ENCODE measurements around the gene S100A14. TPM values are rescaled to one million over a fixed set of nuclear protein-coding genes. Genes with fewer than 3 reads are reported as not detected.
"Not testable (repeated sequence)": the region's sequence is repeated elsewhere in the genome, so short reads cannot be mapped to it uniquely, and the experiment has no call there.

Gene S100A14
- total RNA-seq, 2 donors from 2014 or later = not detected

DNA sequence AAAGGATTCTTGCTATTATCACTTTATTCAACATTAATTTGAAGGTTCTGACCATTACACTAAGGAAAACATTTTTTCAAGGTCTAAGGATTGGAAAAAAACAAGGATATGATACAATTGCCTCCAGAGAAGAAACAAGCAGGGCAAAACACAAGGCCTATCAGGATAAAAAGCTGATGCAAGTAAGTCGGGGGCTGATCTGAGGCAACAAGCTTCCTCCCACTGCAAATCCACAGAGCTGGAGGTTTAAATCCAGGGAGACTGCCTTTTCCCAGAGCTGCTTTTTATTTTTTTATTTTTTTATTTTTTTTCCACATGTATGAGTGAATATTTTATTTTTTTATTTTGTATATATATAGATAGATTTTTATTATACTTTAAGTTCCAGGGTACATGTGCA is 31.1 kb downstream of the S100A14 start:
- H3K36me3 Mint-ChIP-seq (ENCODE audit: low read depth) = no peaks in the 10 kb centered on the region
- peaks cover 6% of the 10 kb centered on the region for H3K27me3 Mint-ChIP-seq
- ATAC-seq = no peak
- H3K4me1 Mint-ChIP-seq = no peaks in the 10 kb centered on the region
- no peak for DNase-seq
- H3K9me3 ChIP-seq (ENCODE audit: control insufficient read depth, low read length, poor library complexity, severe bottlenecking) = no peaks in the 10 kb centered on the region
- H3K27ac Mint-ChIP-seq = no peak overlapping the region
- no peak overlapping the region for H3K4me3 Mint-ChIP-seq

DNA sequence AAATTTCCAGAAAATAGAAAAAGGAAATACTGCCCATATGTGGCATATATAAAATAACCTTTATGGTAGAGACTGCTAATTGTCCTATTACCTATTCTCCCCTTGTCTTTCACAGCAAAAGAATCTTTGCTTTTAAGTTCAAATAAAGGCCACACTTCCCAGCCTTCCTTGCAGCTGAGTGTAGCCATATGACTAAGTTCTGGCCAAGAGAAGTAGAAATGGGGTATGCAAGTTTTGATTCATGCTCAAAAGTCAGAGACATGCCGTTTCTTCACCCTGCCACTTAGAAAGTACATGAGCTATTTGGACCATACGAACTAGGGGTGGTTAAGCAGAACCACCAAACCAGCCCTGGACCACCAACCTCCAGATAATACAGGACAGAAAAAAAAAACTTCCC is 32.1 kb downstream of the S100A14 start:
- no peak overlapping the region for H3K4me3 Mint-ChIP-seq
- H3K27ac Mint-ChIP-seq = no peak overlapping the region
- DNase-seq = no peak
- no peaks in the 10 kb centered on the region for H3K36me3 Mint-ChIP-seq (ENCODE audit: low read depth)
- no peak for ATAC-seq
- H3K27me3 Mint-ChIP-seq = peaks cover 12% of the 10 kb centered on the region
- no peaks in the 10 kb centered on the region for H3K4me1 Mint-ChIP-seq
- no peaks in the 10 kb centered on the region for H3K9me3 ChIP-seq (ENCODE audit: control insufficient read depth, low read length, poor library complexity, severe bottlenecking)

DNA sequence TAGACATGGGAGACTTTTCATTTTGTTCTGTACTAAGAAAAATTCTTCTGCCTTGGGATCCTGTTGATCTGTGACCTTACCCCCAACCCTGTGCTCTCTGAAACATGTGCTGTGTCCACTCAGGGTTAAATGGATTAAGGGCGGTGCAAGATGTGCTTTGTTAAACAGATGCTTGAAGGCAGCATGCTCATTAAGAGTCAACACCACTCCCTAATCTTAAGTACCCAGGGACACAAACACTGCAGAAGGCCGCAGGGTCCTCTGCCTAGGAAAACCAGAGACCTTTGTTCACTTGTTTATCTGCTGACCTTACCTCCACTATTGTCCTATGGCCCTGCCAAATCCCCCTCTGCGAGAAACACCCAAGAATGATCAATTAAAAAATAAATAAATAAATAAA is 32.6 kb downstream of the S100A14 start:
- not testable (repeated sequence) for H3K4me1 Mint-ChIP-seq

DNA sequence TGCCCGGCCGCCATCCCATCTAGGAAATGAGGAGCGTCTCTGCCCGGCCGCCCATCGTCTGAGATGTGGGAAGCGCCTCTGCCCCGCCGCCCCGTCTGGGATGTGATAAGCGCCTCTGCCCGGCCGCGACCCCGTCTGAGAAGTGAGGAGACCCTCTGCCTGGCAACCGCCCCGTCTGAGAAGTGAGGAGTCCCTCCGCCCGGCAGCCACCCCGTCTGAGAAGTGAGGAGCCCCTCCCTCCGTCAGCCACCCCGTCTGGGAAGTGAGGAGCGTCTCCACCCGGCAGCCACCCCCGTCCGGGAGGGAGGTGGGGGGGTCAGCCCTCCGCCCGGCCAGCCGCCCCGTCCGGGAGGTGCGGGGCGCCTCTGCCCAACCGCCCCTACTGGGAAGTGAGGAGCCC is 33.3 kb downstream of the S100A14 start:
- not testable (repeated sequence) for H3K27ac Mint-ChIP-seq; ATAC-seq; DNase-seq; H3K4me1 Mint-ChIP-seq; H3K9me3 ChIP-seq (ENCODE audit: control insufficient read depth, low read length, poor library complexity, severe bottlenecking); H3K4me3 Mint-ChIP-seq; H3K36me3 Mint-ChIP-seq (ENCODE audit: low read depth)
- peaks cover 23% of the 10 kb centered on the region for H3K27me3 Mint-ChIP-seq

More for the DNA sequence above, 32.6 kb downstream of the S100A14 start:
- H3K36me3 Mint-ChIP-seq (ENCODE audit: low read depth); ATAC-seq; DNase-seq; H3K27ac Mint-ChIP-seq; H3K9me3 ChIP-seq (ENCODE audit: control insufficient read depth, low read length, poor library complexity, severe bottlenecking); H3K4me3 Mint-ChIP-seq: not testable (repeated sequence)
- peaks cover 16% of the 10 kb centered on the region for H3K27me3 Mint-ChIP-seq

DNA sequence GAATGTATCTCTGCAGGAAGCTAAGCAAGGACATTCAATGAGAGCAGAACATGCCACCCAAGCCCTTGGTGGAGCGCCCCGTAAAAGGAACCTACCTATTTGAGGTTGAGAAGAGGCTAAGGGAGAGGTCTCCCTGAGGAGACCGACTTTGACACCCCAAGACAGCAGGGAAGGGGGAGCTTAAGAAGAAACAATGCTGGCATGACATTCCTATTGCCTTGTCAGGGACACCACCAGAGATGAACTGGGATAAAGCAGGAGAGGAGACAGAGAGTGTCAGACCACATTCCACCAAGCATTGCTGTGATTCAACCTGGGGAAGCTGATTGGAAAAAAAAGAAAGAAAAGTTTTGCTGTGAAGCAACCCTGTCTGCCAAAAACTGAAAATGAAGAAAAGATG is 37.2 kb downstream of the S100A14 start:
- H3K27ac Mint-ChIP-seq = no peak overlapping the region
- peaks cover 3% of the 10 kb centered on the region for H3K36me3 Mint-ChIP-seq (ENCODE audit: low read depth)
- no peak overlapping the region for H3K4me3 Mint-ChIP-seq
- DNase-seq (no peak), ATAC-seq (no peak)
- peaks cover 23% of the 10 kb centered on the region for H3K27me3 Mint-ChIP-seq
- H3K4me1 Mint-ChIP-seq = peaks cover 6% of the 10 kb centered on the region
- H3K9me3 ChIP-seq (ENCODE audit: control insufficient read depth, low read length, poor library complexity, severe bottlenecking) = no peaks in the 10 kb centered on the region

DNA sequence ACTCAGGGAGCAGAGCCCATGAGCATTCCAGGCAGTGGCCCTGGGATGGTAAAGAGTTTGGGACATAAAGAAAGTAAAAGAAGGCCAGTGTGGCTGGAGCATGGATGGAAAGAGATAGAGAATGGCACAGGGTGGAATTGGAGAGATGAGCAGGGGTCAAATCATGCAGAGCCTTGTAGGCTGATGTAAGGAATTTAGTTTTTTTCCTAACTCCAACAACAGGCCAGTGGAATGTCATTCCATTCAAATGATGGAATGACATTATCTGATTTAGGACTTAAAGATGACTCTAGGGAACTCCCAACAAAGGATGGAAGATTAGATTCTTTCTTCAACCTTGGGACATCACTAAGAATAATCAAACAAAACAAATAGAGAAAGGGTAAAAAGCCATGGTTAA is 37.6 kb downstream of the S100A14 start:
- peaks cover 6% of the 10 kb centered on the region for H3K4me1 Mint-ChIP-seq
- no peak overlapping the region for H3K27ac Mint-ChIP-seq
- H3K4me3 Mint-ChIP-seq = no peak overlapping the region
- peaks cover 3% of the 10 kb centered on the region for H3K36me3 Mint-ChIP-seq (ENCODE audit: low read depth)
- DNase-seq = no peak
- no peak for ATAC-seq
- H3K9me3 ChIP-seq (ENCODE audit: control insufficient read depth, low read length, poor library complexity, severe bottlenecking) = no peaks in the 10 kb centered on the region
- H3K27me3 Mint-ChIP-seq = peaks cover 22% of the 10 kb centered on the region

DNA sequence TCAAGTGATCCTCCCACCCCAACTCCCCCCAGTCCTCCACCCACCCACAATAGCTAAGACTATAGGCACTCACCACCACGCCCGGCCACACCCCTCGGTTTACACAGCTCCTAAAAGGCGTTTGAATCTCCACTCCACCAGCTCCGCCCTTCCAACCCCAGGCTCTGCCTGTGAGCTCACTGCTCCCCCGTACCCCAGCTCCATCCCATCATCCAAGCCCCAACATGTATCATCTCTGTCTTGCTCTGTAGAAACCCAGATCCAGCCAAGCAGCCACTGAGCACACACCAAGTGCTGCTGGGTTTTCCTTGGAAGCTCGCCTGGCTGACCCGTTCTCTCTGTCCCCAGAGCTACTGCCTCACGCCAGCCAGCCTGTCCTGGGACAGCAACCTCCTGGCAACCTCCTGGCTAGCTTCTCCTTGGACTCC is 38.5 kb downstream of the S100A14 start:
- ATAC-seq (no peak), DNase-seq (no peak)
- peaks cover 22% of the 10 kb centered on the region for H3K27me3 Mint-ChIP-seq
- no peaks in the 10 kb centered on the region for H3K9me3 ChIP-seq (ENCODE audit: control insufficient read depth, low read length, poor library complexity, severe bottlenecking)
- H3K4me3 Mint-ChIP-seq = no peak overlapping the region
- peaks cover 3% of the 10 kb centered on the region for H3K36me3 Mint-ChIP-seq (ENCODE audit: low read depth)
- H3K4me1 Mint-ChIP-seq = peaks cover 12% of the 10 kb centered on the region
- no peak overlapping the region for H3K27ac Mint-ChIP-seq

DNA sequence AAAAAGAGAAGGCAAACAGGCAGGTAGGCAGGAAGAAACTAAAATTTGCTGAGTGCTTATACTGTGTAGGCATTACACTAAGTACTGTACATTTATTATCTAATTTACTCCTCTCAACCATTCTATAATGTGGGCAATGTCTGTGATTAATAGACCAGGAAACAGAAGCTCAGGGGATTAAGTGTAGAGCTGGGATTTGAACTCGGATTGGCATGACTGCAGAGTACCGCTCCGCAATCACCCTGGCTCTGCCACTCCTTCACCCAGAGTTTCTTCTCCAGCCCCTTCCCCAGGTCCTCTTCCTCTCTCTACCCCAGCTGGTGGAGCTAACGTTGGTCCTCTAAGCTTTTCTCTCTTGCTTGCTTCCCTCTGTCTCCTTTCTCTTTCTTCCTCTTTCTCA is 39.0 kb downstream of the S100A14 start:
- Mint-ChIP-seq H3K4me3 (no peak overlapping the region), H3K36me3 (ENCODE audit: low read depth) (peaks cover 3% of the 10 kb centered on the region), H3K27me3 (peaks cover 22% of the 10 kb centered on the region), H3K27ac (peak overlapping the region; percentile 54), H3K4me1 (peaks cover 13% of the 10 kb centered on the region)
- no peaks in the 10 kb centered on the region for H3K9me3 ChIP-seq (ENCODE audit: control insufficient read depth, low read length, poor library complexity, severe bottlenecking)
- DNase-seq (no peak), ATAC-seq (no peak)

DNA sequence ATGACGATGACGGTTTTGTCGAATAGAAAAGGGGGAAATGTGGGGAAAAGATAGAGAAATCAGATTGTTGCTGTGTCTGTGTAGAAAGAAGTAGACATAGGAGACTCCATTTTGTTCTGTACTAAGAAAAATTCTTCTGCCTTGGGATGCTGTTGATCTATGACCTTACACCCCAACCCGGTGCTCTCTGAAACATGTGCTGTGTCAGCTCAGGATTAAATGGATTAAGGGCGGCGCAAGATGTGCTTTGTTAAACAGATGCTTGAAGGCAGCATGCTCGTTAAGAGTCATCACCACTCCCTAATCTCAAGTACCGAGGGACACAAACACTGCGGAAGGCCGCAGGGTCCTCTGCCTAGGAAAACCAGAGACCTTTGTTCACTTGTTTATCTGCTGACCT is 40.6 kb downstream of the S100A14 start:
- not testable (repeated sequence) for ATAC-seq; H3K36me3 Mint-ChIP-seq (ENCODE audit: low read depth); H3K4me3 Mint-ChIP-seq; DNase-seq; H3K27ac Mint-ChIP-seq; H3K9me3 ChIP-seq (ENCODE audit: control insufficient read depth, low read length, poor library complexity, severe bottlenecking)
- H3K27me3 Mint-ChIP-seq = peaks cover 22% of the 10 kb centered on the region
- H3K4me1 Mint-ChIP-seq = peaks cover 15% of the 10 kb centered on the region

DNA sequence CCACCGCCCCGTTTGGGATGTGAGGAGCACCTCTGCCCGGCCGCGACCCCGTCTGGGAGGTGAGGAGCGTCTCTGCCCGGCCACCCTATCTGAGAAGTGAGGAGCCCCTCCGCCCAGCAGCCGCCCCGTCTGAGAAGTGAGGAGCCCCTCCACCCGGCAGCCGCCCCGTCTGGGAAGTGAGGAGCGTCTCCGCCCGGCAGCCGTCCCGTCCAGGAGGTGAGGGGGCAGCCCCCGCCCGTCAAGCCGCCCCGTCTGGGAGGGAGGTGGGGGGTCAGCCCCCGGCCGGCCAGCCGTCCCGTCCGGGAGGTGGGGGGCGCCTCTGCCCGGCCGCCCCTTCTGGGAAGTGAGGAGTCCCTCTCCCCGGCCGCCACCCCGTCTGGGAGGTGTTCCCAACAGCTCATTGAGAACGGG is 41.0 kb downstream of the S100A14 start:
- H3K9me3 ChIP-seq (ENCODE audit: control insufficient read depth, low read length, poor library complexity, severe bottlenecking); ATAC-seq: not testable (repeated sequence)

DNA sequence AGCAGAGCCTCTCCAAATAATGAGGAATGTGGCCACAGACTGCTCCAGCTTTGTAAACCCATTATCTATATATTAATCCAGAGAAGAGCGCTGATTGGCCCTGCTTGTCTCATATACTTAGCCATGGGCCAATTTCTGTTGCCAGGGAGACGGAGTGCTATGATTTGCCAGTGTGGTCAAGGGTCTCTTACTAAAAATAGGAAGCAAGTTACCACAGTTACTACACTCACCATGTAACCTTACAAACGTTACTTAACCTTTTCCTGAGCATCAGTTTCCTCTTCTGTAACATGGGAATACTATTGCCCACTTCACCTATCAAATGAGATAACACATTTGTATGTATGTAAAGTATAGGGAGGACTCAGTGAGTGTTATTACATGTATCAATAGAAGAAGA is 42.8 kb downstream of the S100A14 start:
- Mint-ChIP-seq H3K4me1 (peaks cover 22% of the 10 kb centered on the region), H3K27ac (peak overlapping the region; percentile 2), H3K27me3 (peaks cover 11% of the 10 kb centered on the region), H3K36me3 (ENCODE audit: low read depth) (peaks cover 3% of the 10 kb centered on the region), H3K4me3 (no peak overlapping the region)
- DNase-seq = no peak
- no peak for ATAC-seq
- H3K9me3 ChIP-seq (ENCODE audit: control insufficient read depth, low read length, poor library complexity, severe bottlenecking) = no peaks in the 10 kb centered on the region

More for the DNA sequence above, 41.0 kb downstream of the S100A14 start:
- DNase-seq; H3K36me3 Mint-ChIP-seq (ENCODE audit: low read depth); H3K27ac Mint-ChIP-seq; H3K4me3 Mint-ChIP-seq: not testable (repeated sequence)
- H3K4me1 Mint-ChIP-seq = peaks cover 16% of the 10 kb centered on the region
- peaks cover 22% of the 10 kb centered on the region for H3K27me3 Mint-ChIP-seq

DNA sequence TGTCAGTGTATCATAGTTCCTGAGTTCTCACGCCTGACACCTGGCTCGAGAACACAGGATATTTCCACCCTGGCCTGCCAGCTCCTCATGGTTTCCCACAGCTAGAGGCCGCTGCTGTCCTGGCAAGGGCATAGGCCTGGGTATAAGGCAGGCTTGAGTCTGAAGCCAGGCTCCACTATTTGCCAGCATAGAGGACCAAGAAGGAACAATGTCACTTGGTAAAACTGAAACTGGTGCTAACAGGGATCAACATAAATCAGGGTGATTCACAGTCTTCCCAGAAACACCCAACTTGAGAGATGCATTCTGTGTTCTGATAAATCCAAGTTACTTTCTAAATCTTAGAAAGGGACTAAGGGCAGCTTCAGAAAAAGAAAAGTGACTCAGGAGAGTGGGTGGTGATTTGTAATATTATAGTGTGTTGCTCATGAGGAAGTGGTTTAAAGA is 43.5 kb downstream of the S100A14 start:
- H3K9me3 ChIP-seq (ENCODE audit: control insufficient read depth, low read length, poor library complexity, severe bottlenecking) = no peaks in the 10 kb centered on the region
- DNase-seq = peak in 2 of 3 donors; percentile 14 to 38
- peak; percentile 90 for ATAC-seq
- Mint-ChIP-seq H3K27me3 (peaks cover 3% of the 10 kb centered on the region), H3K36me3 (ENCODE audit: low read depth) (no peaks in the 10 kb centered on the region), H3K4me3 (no peak overlapping the region), H3K27ac (peak overlapping the region; percentile 2), H3K4me1 (peaks cover 22% of the 10 kb centered on the region)

DNA sequence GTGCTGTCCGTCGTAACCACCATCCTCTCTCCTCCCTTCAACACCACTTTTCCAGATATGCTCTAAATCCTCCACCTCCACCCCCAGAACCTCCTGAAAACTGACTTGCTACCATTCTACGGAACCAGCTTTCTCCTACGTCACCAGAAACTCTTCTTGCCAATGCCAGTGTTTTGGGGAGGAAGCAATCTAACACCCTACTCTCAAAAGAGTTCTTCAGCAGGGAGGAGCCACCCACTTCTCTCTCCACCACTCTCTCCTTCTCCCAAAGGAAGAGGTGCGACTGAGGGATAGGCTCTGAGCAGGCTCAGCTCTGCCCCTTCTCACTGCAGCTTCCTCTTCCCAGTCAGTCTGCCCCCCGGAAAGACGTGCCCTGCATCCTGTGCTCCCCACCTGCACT is 44.4 kb downstream of the S100A14 start:
- H3K36me3 Mint-ChIP-seq (ENCODE audit: low read depth) = no peaks in the 10 kb centered on the region
- H3K9me3 ChIP-seq (ENCODE audit: control insufficient read depth, low read length, poor library complexity, severe bottlenecking) = no peaks in the 10 kb centered on the region
- ATAC-seq (no peak), DNase-seq (no peak)
- H3K4me1 Mint-ChIP-seq = peaks cover 26% of the 10 kb centered on the region
- H3K27ac Mint-ChIP-seq = peak overlapping the region; percentile 8
- H3K4me3 Mint-ChIP-seq = no peak overlapping the region
- H3K27me3 Mint-ChIP-seq = no peaks in the 10 kb centered on the region

DNA sequence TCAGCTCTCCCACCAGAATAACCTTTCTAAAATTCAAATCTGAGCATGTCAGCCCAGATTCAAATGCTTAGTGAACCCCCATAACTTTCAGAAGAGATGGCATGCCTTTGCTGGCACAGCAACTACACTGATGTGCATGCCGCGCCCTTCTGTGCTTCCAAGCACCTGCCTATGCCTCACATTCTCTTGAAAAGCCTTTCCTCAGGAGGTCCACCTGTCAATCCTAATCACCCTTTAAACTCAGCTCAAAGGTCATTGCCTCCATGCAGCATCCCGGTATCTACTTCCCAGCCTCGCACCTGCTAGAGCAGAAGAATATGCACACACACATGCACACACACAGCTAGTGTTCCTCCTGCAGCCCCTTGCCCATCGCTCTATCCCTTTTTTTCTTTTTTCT is 45.3 kb downstream of the S100A14 start:
- no peaks in the 10 kb centered on the region for H3K9me3 ChIP-seq (ENCODE audit: control insufficient read depth, low read length, poor library complexity, severe bottlenecking)
- DNase-seq (no peak), ATAC-seq (no peak)
- H3K4me3 Mint-ChIP-seq = no peak overlapping the region
- no peaks in the 10 kb centered on the region for H3K36me3 Mint-ChIP-seq (ENCODE audit: low read depth)
- peaks cover 31% of the 10 kb centered on the region for H3K4me1 Mint-ChIP-seq
- H3K27ac Mint-ChIP-seq = peak overlapping the region; percentile 6
- H3K27me3 Mint-ChIP-seq = no peaks in the 10 kb centered on the region
